Stimulated activated naive CD8-positive, alpha-beta T cell treated with anti-CD3 and anti-CD28 coated beads, Interleukin-15, Interleukin-2, amounts not matched to agents 100 ng/mL and 50 ng/mL, for 24 hours (primary cell): ENCODE data around the gene TMEM69.

Source experiments
- H3K27ac Mint-ChIP-seq: one replicate; pipeline ENCODE4 v1.8.0; 2021; ENCODE audit warnings: mild to moderate bottlenecking, mixed read lengths
- H3K27me3 Mint-ChIP-seq: one replicate; pipeline ENCODE4 v1.8.0; 2021; ENCODE audit warnings: mixed read lengths
- H3K36me3 Mint-ChIP-seq: one replicate; pipeline ENCODE4 v1.8.0; 2021; ENCODE audit warnings: low read depth, mixed read lengths
- H3K4me1 Mint-ChIP-seq: one replicate; pipeline ENCODE4 v1.8.0; 2021; ENCODE audit warnings: low read depth, mixed read lengths
- H3K4me3 Mint-ChIP-seq: one replicate; pipeline ENCODE4 v1.8.0; 2021; ENCODE audit warnings: mild to moderate bottlenecking, mixed read lengths
- H3K9me3 Mint-ChIP-seq: one replicate; pipeline ENCODE4 v1.8.0; 2021; ENCODE audit warnings: mixed read lengths

TMEM69 gene, protein sequence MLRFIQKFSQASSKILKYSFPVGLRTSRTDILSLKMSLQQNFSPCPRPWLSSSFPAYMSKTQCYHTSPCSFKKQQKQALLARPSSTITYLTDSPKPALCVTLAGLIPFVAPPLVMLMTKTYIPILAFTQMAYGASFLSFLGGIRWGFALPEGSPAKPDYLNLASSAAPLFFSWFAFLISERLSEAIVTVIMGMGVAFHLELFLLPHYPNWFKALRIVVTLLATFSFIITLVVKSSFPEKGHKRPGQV

DNA sequence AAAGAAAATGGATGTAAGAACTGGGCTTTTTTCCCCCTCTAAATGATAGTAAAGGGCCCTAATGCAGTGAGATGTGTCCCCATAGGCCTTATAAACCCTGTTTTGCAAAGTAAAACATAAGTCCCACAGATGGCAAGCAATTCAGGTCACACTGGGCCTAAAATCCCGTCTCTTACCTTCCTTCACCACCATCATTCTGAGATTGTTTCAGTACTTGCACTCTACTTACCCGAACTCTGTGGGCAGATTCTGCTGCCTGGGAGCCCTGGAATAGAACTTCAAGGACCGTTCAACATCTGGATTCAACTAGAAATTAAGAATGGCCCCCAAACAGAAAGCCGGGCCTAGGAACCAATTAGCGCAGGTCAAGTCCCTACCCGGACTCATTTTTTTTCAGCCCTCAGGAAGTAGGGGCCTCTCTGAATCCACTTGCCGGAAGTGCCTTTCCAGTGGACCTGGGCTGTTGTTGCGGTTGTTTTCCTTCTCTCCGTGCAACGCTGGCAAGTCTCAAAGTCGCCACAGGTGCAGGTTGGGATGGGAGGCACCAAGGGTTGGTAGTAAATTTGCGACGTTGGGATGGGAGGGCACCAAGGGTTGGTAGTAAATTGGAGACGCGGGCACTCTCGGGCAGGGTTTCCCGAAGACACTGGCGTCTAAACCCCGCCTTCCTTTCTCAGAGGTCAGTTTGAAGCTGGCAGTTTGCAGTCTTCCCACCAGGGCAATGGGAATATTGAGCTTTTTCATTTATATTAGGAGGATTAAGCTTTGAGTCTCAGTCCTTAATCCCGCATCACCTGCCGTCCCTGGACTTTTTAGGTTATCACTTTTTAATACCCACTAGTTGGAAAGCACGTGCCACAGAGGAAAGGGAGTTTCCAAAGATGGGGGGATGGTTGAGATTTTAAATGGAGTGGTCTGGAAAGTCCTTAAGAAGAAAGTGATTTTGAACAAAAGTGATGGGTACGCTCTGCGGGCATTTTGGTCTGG, at the start of gene TMEM69:
TSS of gene TMEM69 (plus strand) at position 428 of the 987 bp plus-strand sequence. CDS start 2,888 bp downstream, outside the sequence.
- Mint-ChIP-seq H3K27me3 (no peaks in the 10 kb centered on the region), H3K4me1 (peaks cover 48% of the 10 kb centered on the region), H3K9me3 (no peaks in the 10 kb centered on the region), H3K36me3 (peaks cover 44% of the 10 kb centered on the region), H3K4me3 (peak within 1 kb of the TSS; percentile 97), H3K27ac (peak within 1 kb of the TSS; percentile 96)

GRCh38 chr1:45640293-45640692, 47.7 kb upstream of the TMEM69 start:
- Mint-ChIP-seq H3K9me3 (no peaks in the 10 kb centered on the region), H3K27ac (peak overlapping the region; percentile 40), H3K4me1 (peaks cover 2% of the 10 kb centered on the region), H3K4me3 (no peak overlapping the region), H3K27me3 (no peaks in the 10 kb centered on the region), H3K36me3 (peaks cover 14% of the 10 kb centered on the region)

DNA sequence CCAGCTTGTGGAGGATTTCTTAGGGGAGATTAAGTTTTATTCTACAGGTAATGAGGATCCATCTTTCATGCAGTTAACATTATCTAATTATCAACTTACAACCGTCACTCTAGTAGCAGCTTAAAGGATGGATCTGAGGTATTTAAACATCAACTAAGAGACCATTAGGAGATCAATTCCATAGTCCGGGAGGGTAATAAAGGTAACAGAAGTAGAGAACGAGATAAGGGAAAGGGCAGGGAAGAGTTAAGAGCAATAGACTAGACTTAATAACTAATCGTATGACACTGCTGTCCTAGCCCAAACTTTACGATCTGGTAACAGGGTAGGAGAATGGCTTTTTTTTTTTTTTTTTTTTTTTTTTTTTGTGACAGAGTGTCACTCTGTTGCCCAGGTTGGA, 44.7 kb upstream of the TMEM69 start:
- Mint-ChIP-seq H3K27ac (no peak overlapping the region), H3K4me3 (no peak overlapping the region), H3K4me1 (peaks cover 7% of the 10 kb centered on the region), H3K9me3 (no peaks in the 10 kb centered on the region), H3K36me3 (peaks cover 17% of the 10 kb centered on the region), H3K27me3 (no peaks in the 10 kb centered on the region)

DNA sequence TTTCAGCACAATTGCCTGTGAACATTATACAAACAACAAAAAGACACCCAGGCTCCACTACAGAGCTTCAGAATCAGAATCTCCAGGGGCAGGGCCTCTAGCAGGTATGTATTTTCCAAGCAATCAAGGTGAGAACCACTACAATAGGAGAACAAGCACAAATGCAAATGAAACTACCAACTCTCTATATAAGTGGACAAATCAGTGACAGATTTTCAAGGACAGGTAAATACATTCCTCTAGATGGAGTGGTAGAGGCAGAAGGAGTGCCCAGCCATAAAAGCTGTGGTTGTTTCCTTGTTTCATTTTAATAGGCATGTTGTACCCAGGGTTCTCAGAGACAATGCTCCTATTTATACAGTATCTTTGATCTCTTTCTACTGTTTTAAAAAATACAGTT, 44.0 kb upstream of the TMEM69 start:
- Mint-ChIP-seq H3K27ac (no peak overlapping the region), H3K9me3 (no peaks in the 10 kb centered on the region), H3K27me3 (no peaks in the 10 kb centered on the region), H3K4me3 (no peak overlapping the region), H3K4me1 (peaks cover 7% of the 10 kb centered on the region), H3K36me3 (peaks cover 20% of the 10 kb centered on the region)

GRCh38 chr1:45644661-45645060, 43.3 kb upstream of the TMEM69 start:
- H3K9me3 Mint-ChIP-seq: no peaks in the 10 kb centered on the region
- H3K27me3 Mint-ChIP-seq: no peaks in the 10 kb centered on the region
- H3K36me3 Mint-ChIP-seq: peaks cover 27% of the 10 kb centered on the region
- no peak overlapping the region for H3K4me3 Mint-ChIP-seq
- peaks cover 7% of the 10 kb centered on the region for H3K4me1 Mint-ChIP-seq
- no peak overlapping the region for H3K27ac Mint-ChIP-seq

DNA sequence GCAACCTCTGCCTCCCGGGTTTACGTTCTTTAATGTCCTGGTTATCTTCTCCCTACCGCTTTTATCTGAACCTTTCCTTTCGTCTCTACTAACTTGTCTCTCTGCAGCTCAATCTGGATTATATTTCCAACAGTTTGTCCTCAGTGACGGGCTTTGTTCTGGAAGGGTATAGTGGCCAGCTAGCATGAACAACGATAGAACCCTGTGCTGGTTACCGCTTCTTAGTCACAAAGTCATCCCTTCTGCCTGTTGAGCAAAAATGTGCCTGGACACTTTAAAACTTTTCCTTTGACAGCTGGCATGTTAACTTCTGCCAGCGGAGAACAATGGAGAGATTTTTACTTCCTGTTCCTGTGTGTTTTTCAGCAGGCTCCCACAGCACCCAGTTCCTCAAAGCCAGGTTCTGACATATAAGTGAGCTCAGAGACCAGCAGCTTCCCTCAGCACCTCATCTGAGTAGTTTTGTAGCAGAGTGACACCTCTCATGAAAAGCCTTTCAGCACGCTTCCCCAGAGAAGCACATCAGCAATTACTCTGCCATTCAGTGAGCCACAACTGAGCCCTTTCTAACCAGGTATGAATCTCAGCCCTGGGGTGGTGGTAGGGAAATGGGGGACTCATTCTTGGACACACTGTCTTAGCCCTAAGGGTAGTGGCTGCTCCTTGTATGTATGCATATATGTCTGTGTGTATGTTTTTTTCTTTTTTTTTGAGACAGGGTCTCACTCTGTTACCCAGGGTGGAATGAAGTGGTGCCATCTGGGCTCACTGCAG, 40.5 kb upstream of the TMEM69 start:
- Mint-ChIP-seq H3K9me3 (no peaks in the 10 kb centered on the region), H3K4me1 (peaks cover 7% of the 10 kb centered on the region), H3K27ac (no peak overlapping the region), H3K36me3 (peaks cover 44% of the 10 kb centered on the region), H3K27me3 (no peaks in the 10 kb centered on the region), H3K4me3 (no peak overlapping the region)

DNA sequence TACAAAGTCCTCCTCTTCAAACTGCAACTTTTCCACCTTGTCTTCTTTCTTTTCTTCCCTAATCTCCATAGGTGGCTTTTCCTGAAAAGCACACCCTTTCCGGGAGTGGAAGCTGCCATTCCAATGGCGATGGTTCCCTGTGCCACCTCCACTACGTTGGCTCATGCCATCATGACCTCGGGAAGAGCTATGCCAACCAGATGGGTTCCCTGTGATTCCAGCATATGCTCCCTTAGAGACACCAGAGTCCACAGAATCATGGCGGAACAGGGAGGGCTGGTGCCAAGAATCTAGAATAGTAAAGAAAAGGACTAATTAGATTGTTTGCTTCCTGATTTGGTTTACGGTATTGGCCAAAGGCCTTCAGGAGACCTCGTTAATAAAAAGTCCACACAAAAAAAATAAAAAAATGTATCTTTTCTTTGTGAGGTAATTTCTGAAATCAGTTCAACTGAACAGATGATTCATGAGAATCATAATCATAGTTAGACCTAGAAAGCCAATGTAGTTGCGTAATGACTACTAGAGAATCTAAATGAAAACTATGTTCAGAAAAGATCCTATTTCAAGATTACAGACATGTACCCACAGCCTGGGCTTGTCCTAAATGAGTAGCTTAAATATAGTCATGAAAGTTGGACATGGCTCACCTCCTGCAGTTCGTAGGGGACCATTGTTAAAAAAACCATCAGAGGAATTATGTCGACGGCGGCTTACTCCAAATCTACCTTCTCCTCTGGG, 33.3 kb upstream of the TMEM69 start:
- H3K9me3 Mint-ChIP-seq: no peaks in the 10 kb centered on the region
- peaks cover 6% of the 10 kb centered on the region for H3K4me1 Mint-ChIP-seq
- no peak overlapping the region for H3K27ac Mint-ChIP-seq
- H3K27me3 Mint-ChIP-seq: no peaks in the 10 kb centered on the region
- H3K4me3 Mint-ChIP-seq: no peak overlapping the region
- peaks cover 87% of the 10 kb centered on the region for H3K36me3 Mint-ChIP-seq

DNA sequence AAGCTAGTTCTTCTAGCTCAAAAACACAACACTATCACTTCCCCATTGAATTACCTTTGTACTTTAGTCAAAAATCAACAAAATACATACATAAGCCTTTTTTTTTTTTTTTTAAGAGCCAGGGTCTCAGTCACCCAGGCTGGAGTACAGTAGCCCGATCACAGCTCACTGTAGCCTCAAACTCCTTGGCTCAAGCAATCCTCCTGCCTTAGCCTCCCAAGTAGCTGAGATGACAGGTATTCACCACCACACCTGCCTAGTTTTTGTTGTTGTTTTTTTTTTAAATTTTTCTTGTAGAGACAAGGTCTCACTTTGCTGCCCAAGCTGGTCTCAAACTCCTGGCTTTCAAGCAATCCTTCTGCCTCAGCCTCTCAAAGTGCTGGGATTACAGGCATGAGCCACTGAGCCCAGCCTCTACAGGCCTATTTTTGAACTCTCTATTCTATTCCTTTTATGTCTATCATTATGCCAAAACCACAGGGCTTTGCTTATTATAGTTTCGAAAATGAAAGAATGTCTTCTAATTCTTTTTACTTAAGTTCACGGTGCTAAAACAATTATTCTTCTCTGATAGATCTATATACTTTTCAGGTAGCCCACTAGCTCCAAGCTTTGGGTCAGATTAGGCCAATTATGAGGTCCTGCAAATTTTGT, 31.3 kb upstream of the TMEM69 start:
- peaks cover 6% of the 10 kb centered on the region for H3K4me1 Mint-ChIP-seq
- H3K27ac Mint-ChIP-seq: no peak overlapping the region
- H3K27me3 Mint-ChIP-seq: no peaks in the 10 kb centered on the region
- no peaks in the 10 kb centered on the region for H3K9me3 Mint-ChIP-seq
- no peak overlapping the region for H3K4me3 Mint-ChIP-seq
- H3K36me3 Mint-ChIP-seq: peaks cover 83% of the 10 kb centered on the region

DNA sequence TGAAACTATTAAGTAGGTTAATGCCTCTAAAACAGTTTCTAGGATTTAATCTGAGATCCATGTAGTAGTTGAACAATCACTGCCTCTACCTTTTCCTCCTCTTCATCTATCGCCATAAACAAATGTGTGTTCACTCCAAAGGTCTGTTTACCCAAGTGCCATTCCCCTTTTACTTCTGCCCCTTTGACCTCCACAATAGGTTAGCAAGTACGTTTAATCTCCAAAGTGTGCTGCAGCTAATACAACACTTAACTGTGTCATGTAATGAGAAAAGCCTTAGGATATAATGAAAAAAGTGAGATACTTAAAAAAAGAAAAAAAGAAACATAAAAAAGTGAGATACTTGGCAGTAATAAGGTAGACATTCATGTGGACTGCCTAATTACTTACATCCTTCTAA, 29.8 kb upstream of the TMEM69 start:
- H3K9me3 Mint-ChIP-seq: no peaks in the 10 kb centered on the region
- H3K36me3 Mint-ChIP-seq: peaks cover 70% of the 10 kb centered on the region
- no peaks in the 10 kb centered on the region for H3K27me3 Mint-ChIP-seq
- H3K4me1 Mint-ChIP-seq: peaks cover 8% of the 10 kb centered on the region
- H3K27ac Mint-ChIP-seq: no peak overlapping the region
- no peak overlapping the region for H3K4me3 Mint-ChIP-seq

DNA sequence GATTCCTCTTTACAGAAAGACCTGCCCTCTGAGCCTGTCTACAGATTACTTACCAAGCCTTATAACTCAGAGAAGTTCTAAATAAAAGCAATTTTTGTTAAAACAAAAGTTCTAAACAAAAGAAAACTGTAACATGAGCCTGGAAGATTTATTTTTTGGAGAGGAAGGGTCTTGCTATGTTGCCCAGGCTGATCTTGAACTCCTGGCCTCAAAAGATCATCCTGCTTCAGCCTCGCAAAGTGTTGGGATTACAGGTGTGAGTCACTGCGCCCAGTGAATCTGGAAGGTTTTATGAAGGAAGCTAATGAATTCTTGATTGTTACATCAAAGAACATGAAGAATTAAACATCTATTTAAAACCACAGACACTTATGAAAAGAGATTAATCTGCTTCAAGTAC, 28.8 kb upstream of the TMEM69 start:
- Mint-ChIP-seq H3K36me3 (peaks cover 66% of the 10 kb centered on the region), H3K27me3 (no peaks in the 10 kb centered on the region), H3K4me3 (no peak overlapping the region), H3K9me3 (no peaks in the 10 kb centered on the region), H3K27ac (no peak overlapping the region), H3K4me1 (peaks cover 13% of the 10 kb centered on the region)

DNA sequence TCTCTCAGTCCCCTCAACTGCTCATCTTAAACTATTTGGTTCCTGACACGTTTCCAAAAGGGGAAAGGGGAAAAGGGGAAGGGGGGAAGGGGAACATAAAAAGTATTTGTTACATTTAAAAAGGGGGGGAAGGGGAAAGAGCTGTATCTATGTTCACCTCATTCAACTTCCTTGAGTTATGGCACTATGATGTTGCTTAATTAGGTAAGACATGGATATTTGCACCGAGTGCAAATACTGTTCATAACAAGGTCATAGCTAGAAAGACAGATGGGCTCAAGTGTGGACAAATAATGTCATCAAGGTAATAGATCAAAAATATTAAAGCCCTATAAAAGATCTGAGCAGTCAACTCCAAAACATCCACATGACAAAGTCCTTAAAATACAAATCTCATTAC, 27.6 kb upstream of the TMEM69 start:
- Mint-ChIP-seq H3K27ac (no peak overlapping the region), H3K27me3 (no peaks in the 10 kb centered on the region), H3K9me3 (no peaks in the 10 kb centered on the region), H3K36me3 (peaks cover 59% of the 10 kb centered on the region), H3K4me3 (no peak overlapping the region), H3K4me1 (peaks cover 8% of the 10 kb centered on the region)

GRCh38 chr1:45666836-45667235, 21.1 kb upstream of the TMEM69 start:
- Mint-ChIP-seq H3K36me3 (peaks cover 18% of the 10 kb centered on the region), H3K9me3 (no peaks in the 10 kb centered on the region), H3K27me3 (no peaks in the 10 kb centered on the region), H3K4me1 (peaks cover 42% of the 10 kb centered on the region), H3K4me3 (no peak overlapping the region), H3K27ac (no peak overlapping the region)

DNA sequence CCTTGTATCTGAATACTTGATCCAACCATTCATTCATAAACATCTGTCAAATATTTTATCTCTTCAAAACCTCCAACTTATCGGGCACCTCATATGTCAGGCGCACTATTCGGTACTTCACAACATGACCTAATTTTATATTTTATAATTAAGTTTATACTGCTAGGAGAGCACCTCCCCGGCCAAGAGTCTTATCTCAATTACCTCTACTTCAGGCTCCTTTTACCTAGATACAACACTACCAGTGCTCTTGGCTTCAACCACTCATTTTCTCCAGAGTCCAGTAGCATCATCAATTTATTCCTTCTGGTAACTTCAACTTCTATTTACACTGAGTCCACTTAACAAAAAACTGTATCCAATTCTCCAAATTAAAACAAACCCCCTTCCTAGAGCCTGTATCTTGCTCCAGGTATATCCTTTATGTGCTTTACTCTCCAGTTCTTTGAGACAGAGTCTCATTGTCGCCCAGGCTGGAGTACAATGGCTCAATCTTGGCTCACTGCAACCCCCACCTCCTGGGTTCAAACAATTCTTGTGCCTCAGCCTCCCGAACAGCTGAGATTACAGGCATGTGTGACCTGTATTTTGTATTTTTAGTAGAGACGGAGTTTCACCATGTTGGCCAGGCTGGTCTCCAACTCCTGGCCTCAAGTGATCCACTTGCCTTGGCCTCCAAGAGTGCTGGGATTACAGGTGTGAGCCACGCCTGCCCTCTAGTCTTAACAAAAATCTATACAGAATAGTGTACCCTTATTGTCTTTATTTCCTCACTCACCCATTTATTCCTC, 20.5 kb upstream of the TMEM69 start:
- H3K4me3 Mint-ChIP-seq: no peak overlapping the region
- peaks cover 46% of the 10 kb centered on the region for H3K4me1 Mint-ChIP-seq
- H3K36me3 Mint-ChIP-seq: peaks cover 20% of the 10 kb centered on the region
- H3K9me3 Mint-ChIP-seq: no peaks in the 10 kb centered on the region
- H3K27ac Mint-ChIP-seq: peak overlapping the region; percentile 52
- H3K27me3 Mint-ChIP-seq: no peaks in the 10 kb centered on the region
